HG02798 (cell line): ENCODE results near the gene ENO3.

Experiments
- ATAC-seq: cut with Tn5 transposase; IDR thresholded peaks from one replicate; pipeline ENCODE4 v1.9.1; 2021; ENCODE audit warnings: mild to moderate bottlenecking; ENCODE audit not compliant: unreplicated experiment, poor library complexity

ENO3 gene

GRCh38 chr17:4948931-4949320 is 2.0 kb upstream of the ENO3 start:
- ATAC-seq = peak; percentile 50

GRCh38 chr17:4949321-4950074 is 1.4 kb upstream of the ENO3 start:
- ATAC-seq = peak; percentile 32

DNA sequence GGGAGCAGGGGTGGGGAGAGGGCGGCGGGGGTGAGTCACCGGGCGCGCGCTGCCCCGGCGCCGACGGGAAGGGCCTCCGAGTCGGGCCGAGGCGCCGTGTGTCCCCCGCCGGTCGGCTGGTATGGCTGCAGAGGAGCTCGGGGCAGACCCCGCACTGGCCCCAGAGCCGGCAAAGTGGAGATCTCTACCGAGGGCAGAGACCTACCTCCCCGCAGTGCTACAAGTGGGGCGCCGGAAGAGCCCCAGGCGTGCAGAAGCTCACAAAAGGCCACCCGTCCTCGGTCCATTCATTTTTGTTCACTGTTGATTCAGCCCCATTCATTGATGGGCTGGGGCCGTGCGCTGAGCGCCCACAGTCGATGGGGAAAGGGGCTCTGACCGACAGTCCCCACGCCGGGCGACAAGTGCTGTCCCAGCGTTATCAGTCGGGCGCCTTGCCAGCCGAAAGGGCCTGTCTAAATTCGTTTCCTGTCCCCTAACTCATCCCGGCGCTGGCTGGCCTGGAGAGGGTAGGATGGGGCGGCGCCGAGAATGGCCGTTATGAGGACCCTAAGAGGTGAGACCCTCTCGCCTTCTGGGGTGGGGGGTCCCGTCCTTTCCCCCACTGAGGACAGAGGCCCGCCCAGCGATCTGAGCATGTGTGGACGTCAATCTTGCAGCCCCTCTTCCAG is 709 bp upstream of the ENO3 start:
- ATAC-seq = peak; percentile 9

- ATAC-seq = no peak
Observed at GRCh38 chr17:4951486-4951885, 567 bp downstream of the ENO3 start.

- ATAC-seq = no peak
Observed at GRCh38 chr17:4953451-4953961, 2.6 kb downstream of the ENO3 start.

DNA sequence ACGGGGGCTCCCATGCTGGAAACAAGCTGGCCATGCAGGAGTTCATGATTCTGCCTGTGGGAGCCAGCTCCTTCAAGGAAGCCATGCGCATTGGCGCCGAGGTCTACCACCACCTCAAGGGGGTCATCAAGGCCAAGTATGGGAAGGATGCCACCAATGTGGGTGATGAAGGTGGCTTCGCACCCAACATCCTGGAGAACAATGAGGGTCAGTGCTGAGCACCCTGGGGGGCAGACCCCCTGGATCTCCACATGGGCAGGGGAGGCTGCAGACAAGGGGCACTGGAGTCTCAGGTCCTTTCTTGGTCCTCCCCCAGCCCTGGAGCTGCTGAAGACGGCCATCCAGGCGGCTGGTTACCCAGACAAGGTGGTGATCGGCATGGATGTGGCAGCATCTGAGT is 4.2 kb downstream of the ENO3 start:
- no peak for ATAC-seq

DNA sequence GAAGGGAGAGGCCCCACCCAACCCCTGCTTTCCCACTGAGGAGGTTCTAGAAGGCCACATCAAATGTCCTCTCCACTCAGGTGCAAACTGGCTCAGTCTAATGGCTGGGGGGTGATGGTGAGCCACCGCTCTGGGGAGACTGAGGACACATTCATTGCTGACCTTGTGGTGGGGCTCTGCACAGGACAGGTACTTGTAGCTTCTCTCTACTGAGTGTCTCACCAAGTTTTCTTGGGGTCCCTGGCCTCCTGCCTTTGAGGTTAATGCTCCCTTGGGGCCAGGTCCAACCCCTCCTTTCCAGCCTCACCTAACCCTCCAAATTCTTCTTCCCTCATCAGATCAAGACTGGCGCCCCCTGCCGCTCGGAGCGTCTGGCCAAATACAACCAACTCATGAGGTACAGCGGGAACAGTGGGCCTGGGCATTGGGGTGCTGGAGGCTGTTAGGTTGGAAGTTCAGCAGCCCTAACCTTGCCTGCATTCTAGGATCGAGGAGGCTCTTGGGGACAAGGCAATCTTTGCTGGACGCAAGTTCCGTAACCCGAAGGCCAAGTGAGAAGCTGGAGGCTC is 5.7 kb downstream of the ENO3 start:
- ATAC-seq = no peak

GRCh38 chr17:4958102-4958501 is 7.2 kb downstream of the ENO3 start:
- ATAC-seq = no peak

GRCh38 chr17:4959261-4959965 is 8.5 kb downstream of the ENO3 start:
- no peak for ATAC-seq

- no peak for ATAC-seq
Observed at GRCh38 chr17:4960279-4960922, 9.5 kb downstream of the ENO3 start.

DNA sequence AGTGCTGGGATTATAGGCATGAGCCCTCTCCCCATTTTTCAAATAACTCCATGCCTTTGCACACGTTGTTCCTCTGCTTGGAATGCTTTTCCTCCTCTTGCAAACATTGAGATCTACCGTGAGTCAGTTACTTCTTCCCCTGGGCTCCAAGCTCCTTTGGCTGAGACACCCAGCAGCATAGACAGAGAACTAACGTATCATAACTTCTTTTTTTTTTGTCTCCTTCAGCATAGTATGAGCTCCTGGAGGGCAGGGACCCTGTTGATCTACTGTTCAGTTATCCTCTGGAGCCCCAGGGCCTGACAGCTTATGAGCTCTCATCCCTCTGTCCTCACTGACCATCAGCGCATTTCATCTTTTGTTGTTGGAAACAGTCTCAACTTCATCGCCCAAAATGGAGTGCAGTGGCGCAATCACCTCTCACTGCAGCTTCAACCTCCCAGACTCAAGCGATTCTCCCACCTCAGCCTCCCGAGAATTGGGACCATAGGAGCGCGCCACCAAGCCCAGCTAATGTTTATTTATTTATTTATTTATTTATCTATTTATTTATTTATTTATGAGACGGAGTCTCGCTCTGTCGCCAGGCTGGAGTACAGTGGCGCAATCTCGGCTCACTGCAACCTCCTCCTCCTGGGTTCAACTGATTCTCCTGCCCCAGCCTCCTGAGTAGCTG is 14.5 kb downstream of the ENO3 start:
- ATAC-seq = no peak

DNA sequence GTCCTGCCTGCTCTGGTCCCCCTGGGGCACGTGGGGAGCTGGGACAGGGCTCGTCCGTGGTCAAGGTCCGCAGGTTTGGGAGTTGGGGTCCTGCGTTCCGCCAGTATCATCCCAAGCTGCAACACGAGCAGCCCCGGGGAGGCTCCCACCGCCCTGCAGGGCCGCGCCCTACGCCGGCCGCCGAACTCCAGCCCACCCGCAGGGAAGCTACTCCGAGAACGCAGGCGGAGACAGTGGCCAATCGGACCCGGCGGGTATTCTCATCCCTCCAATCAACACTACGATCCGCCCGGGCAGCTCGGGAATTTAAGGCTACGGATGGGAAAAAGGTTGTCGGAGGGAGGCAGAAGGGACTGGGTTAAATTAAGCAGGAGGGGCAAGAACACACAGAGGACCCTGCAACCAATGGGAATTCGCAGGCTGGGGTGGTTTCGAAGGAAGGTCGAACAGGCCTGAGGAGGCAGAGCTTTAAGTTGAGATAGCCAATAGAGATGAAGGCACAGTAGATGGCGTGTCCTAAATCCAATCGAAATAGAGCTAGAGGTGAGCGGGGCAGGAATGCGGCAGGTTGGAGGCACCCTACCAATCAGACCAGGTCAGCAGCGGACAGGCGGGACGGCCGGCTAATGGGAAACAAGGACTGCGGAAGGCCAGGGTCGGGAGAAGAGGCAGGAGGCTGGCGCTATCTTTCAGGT is 16.1 kb downstream of the ENO3 start:
- ATAC-seq = peak; percentile 87

DNA sequence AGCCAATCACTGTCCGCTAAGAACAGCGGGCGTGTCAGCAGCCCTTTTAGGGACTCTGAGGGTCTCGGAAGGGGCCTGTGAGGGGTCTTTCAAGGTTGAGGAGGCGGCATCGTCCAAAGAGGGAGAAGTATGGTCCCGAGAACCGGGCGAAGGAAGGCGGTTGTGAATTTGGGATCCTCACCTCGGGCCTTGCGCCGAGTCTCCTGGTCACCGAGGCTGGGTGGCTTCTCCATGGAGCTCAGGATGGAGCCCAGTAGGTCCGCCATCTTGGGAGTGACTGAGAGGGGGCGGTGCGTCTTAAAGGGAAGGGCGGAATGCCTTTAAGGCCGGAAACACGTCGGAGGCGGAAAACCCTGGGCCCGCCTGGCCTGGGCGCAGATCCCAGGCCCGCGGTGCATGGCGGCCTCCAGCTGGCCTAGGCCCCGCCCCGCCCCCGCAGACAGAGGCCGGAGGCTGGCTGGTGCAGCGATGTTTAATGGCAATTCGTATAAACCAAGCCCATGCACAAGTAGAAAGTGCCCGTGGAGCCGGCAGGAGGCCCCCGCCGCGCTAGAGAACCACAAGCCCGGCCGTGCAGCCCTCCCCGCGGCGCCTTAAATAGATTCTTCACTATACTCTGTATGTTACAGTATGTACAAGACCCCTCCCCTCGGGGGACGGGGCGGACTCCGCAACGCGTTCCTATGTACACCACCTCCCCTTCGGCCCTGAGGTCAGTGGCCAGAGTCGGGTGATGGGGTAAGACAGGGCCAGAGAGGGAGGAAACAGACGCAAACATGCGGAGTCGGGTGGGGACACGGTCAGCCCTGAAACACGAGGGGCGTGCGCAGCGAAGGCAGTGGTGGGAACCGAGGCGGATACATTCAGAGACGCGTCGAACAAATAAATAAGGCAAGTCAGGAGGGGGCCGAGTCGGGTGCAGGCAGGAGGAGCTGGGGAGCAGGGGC is 16.9 kb downstream of the ENO3 start, which contains the start of gene SPAG7:
Gene SPAG7 (minus strand): TSS at position 279 of the 947 bp plus-strand sequence. CDS start 13 bp downstream, at position 266.
- ATAC-seq = peak; percentile 73

DNA sequence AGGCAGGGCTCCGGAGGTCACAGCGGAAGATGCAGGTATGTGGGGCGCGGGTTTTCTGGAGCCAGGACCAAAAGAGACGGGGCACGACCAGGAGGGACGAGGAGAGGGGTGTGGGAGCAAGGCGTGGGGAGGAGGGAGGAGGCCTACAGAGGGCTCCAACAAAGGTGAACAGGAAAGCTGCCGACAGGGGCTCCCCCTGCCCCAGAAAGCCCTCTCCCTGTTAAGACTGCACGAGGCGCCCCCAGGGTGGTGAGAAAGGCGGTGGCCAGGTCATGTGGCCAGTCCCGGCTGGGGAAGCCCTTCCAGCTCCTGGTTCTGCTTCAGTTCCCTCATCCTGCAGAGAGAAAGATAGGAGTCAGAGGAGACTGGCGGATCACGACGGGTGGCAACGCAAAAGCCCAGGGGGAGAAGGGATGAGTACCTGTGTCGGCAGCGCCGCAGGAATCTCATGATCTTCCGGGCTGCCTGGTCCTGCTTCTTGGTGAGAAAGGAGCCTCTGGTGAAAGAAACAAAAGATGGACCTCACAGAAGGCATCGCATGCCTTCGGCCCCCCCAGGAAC is 17.6 kb downstream of the ENO3 start:
- ATAC-seq = no peak

DNA sequence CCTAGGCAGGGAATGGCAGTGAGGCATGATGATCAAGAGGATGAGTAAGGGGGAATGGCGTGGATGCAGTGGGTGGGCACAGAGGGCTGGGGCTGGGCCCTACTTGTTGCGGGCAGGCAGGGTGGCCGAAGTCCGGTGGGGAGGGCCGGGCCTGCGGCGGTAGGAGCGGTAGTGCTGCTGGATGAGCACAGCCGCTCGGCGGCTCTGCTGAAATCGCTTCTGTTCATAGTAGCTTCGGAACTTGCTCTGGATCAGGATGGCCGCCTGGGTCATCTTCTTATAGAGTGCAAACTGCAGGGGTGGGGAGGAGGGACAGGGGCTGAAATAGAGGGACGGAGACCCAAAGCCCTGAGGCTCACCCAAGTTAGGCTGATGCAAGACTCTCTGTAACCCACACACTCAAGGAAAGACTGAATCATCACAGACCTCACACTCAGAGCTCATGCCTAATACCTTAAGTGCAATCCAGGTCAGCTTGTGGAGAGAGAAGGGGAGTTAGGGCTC is 18.2 kb downstream of the ENO3 start:
- ATAC-seq = no peak

DNA sequence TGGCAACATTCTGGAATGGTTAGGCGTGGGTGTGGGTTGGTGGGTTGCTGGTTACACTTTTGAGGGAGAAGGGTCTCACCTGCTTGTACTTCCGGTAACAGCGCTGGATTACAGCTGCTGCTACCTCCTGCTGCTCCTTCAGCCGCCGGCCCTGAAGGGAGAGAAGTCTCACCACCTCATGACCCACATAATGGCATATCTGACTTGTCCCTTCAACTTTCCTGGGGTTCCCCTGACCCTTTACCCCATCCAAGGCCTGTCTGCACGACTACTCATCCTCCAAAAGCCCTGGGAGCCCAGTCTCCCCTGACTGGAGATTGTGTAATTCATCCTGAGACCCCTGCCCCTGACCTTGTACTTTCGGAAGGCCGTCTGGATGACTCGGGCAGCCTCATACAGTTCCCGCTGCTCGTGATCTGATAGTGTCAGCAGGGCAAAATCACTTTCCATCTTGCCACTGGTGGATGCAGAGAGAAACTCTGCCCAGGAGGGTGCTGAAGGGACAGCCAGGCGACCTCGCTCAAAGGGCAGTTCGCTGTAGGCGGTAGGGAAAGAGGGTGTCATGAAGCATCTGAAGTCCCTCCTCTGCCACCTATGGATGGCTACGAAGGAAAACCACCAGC is 18.7 kb downstream of the ENO3 start:
- ATAC-seq = no peak

DNA sequence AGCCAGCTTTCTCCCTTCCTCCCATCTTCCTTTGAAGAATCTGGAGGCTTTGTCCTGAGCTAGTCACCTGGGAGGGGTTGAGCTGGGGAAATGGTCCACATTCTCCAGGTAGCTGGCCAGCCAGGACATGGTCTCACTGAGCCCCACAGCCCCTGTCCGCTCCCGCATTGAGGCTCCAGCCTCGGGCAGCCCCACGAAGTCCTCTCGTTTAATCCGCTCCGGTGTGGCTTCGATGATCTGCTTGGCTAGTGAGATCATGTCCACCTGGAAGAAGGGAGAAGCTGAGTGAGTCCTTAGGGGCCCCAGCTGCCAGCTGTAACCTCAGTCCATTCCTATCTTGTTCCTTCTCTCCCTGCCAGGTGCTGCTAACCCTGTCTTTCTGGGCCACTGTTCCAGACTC is 19.4 kb downstream of the ENO3 start:
- ATAC-seq = no peak
